ENCODE results near the gene ARL16.

ARL16 gene

GRCh38 chr17:81644976-81645952 is 38.3 kb downstream of the ARL16 start:
- DNase-seq (ENCODE audit: low read depth in 2 of 2), result no peak

GRCh38 chr17:81644496-81644895 is 39.1 kb downstream of the ARL16 start:
- DNase-seq (ENCODE audit: low read depth in 2 of 2), result no peak

GRCh38 chr17:81641825-81642489 is 41.6 kb downstream of the ARL16 start:
- no peak for DNase-seq (ENCODE audit: low read depth in 2 of 2)

- DNase-seq (ENCODE audit: low read depth in 2 of 2), result no peak
Observed at GRCh38 chr17:81640011-81640410, 43.6 kb downstream of the ARL16 start.

- no peak for DNase-seq (ENCODE audit: low read depth in 2 of 2)
Observed at GRCh38 chr17:81638683-81639082, 44.9 kb downstream of the ARL16 start.

GRCh38 chr17:81636505-81637288 is 46.9 kb downstream of the ARL16 start, which contains the start of the genes NPLOC4 and TSPAN10:
NPLOC4 (minus strand) TSS chr17:81637112; CDS start chr17:81636930, 182 bp downstream.
TSPAN10 (plus strand) TSS chr17:81637196; CDS start chr17:81642413, 5,217 bp downstream.
- peak; percentile 78 to 80 for DNase-seq (ENCODE audit: low read depth in 2 of 2)

GRCh38 chr17:81635973-81636504 is 47.6 kb downstream of the ARL16 start:
- DNase-seq (ENCODE audit: low read depth in 2 of 2), result no peak

GRCh38 chr17:81635431-81635830 is 48.2 kb downstream of the ARL16 start:
- no peak for DNase-seq (ENCODE audit: low read depth in 2 of 2)

GRCh38 chr17:81631482-81631881 is 52.1 kb downstream of the ARL16 start:
- DNase-seq (ENCODE audit: low read depth in 2 of 2), result no peak

Data from stimulated activated CD4-positive, alpha-beta T cell treated with anti-CD3 and anti-CD28 coated beads, Interleukin-15, amount 100 ng/mL, for 48 hours (primary cell).